ENCODE data around the gene MCCC2. TPM values are rescaled to one million over a fixed set of nuclear protein-coding genes. Genes with fewer than 3 reads are reported as not detected.

The MCCC2 gene
- total and polyA plus RNA-seq, 8 donors = 35.9 to 48.1 (median 43.2) TPM

- intact Hi-C loops (cut with DNase I) = no loop called here
- Histone ChIP-seq H3K27me3 (no peaks in the 10 kb centered on the region), H3K9me3 (no peaks in the 10 kb centered on the region), H3K27ac (no peak overlapping the region), H3K4me3 (no peak overlapping the region), H3K36me3 (no peaks in the 10 kb centered on the region), H3K4me1 (no peaks in the 10 kb centered on the region)
- ATAC-seq = no peak
- DNase-seq = no peak
- no peak for TF ChIP-seq CTCF (IDR thresholded peaks at IDR 0.05)
These were observed 110.8 kb downstream of the MCCC2 start for GRCh38 chr5:71697967-71698366.

- no peak for ATAC-seq
- Histone ChIP-seq H3K36me3 (no peaks in the 10 kb centered on the region), H3K4me3 (no peak overlapping the region), H3K27ac (no peak overlapping the region), H3K9me3 (no peaks in the 10 kb centered on the region), H3K4me1 (no peaks in the 10 kb centered on the region), H3K27me3 (no peaks in the 10 kb centered on the region)
- DNase-seq = no peak
- no peak for TF ChIP-seq CTCF (IDR thresholded peaks at IDR 0.05)
- intact Hi-C loops (cut with DNase I) = no loop called here
These were observed 112.1 kb downstream of the MCCC2 start for GRCh38 chr5:71699233-71699632.

- Histone ChIP-seq H3K27me3 (no peaks in the 10 kb centered on the region), H3K36me3 (no peaks in the 10 kb centered on the region), H3K27ac (no peak overlapping the region), H3K4me3 (no peak overlapping the region), H3K9me3 (no peaks in the 10 kb centered on the region), H3K4me1 (no peaks in the 10 kb centered on the region)
- intact Hi-C loops (cut with DNase I) = no loop called here
- ATAC-seq (no peak), DNase-seq (no peak)
- TF ChIP-seq CTCF (IDR thresholded peaks at IDR 0.05) = no peak
These were observed 112.6 kb downstream of the MCCC2 start for GRCh38 chr5:71699751-71700150.

GRCh38 chr5:71700803-71701202 is 113.7 kb downstream of the MCCC2 start:
- Histone ChIP-seq H3K36me3 (no peaks in the 10 kb centered on the region), H3K9me3 (no peaks in the 10 kb centered on the region), H3K27ac (no peak overlapping the region), H3K4me3 (no peak overlapping the region), H3K27me3 (no peaks in the 10 kb centered on the region), H3K4me1 (no peaks in the 10 kb centered on the region)
- intact Hi-C loops (cut with DNase I) = no loop called here
- DNase-seq (no peak), ATAC-seq (no peak)
- no peak for TF ChIP-seq CTCF (IDR thresholded peaks at IDR 0.05)

- H3K27me3 ChIP-seq = no peaks in the 10 kb centered on the region
- ATAC-seq (no peak), DNase-seq (no peak)
- no peaks in the 10 kb centered on the region for H3K4me1 ChIP-seq
- intact Hi-C loops (cut with DNase I) = no loop called here
- no peak overlapping the region for H3K27ac ChIP-seq
- no peaks in the 10 kb centered on the region for H3K9me3 ChIP-seq
- no peaks in the 10 kb centered on the region for H3K36me3 ChIP-seq
- no peak for TF ChIP-seq CTCF (IDR thresholded peaks at IDR 0.05)
- H3K4me3 ChIP-seq = no peak overlapping the region
These were observed 114.3 kb downstream of the MCCC2 start for GRCh38 chr5:71701407-71701806.

Data from left lung (tissue), 10 donors.